NCI-H2171 (cell line): ENCODE data around the gene NDUFS4.
"Not testable (repeated sequence)": the region's sequence is repeated elsewhere in the genome, so short reads cannot be mapped to it uniquely, and the experiment has no call there.

Source experiments
- DNase-seq: peaks from one replicate; lab custom pipeline; 2025; lab: John Stamatoyannopoulos, UW

The NDUFS4 gene

DNA sequence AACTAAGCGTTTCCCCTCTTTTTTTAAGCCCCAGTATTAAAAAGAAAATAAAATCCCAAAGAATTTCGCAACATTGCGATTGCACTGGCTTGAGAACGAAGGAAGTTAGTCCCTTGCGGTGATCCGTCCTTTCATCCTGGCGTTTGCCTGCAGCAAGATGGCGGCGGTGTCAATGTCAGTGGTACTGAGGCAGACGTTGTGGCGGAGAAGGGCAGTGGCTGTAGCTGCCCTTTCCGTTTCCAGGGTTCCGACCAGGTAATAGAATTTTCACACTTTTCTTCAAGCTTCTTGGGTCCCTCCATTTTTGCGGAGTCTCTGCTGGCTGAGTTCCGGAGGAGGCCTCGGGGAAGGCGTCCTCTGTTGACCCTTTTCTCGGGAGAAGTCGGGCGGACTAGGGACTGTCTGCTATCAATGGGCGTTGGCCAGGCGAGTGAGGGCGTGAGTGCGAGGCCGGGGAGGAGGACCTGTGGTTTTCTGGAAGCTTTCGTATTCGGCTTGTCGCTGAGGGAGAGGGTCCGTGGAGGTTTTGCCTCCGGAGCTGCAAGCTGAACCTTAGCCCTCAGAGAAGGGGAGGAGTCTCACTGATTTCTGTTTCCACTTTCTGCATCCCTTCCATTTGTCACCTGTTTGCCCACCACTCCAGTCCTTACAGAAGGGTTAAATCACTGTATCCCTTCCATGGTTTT, at the start of gene NDUFS4:
Gene NDUFS4 (plus strand): TSS at position 134 of the 686 bp plus-strand sequence. CDS start 24 bp downstream, at position 158.
- peak; percentile 88 for DNase-seq

DNA sequence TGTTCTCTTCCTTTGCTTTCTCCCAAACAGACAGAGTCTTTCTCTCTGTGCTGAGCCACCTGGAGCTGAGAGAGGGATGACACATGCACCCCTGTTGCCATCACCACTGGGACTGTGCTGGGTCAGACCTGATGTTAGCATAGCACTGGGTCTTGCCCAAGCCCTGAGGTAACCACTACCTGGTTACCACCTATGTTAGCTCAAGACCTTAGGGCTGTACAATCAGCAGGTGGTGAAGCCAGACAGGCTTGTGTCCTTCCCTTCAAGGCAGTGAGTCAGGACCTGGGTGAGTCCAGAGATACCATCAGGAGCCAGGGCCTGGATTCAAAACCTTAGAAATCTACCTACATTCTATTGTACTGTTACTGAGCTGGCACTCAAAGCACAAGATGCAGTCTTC, 47.9 kb upstream of the NDUFS4 start:
- DNase-seq = no peak

DNA sequence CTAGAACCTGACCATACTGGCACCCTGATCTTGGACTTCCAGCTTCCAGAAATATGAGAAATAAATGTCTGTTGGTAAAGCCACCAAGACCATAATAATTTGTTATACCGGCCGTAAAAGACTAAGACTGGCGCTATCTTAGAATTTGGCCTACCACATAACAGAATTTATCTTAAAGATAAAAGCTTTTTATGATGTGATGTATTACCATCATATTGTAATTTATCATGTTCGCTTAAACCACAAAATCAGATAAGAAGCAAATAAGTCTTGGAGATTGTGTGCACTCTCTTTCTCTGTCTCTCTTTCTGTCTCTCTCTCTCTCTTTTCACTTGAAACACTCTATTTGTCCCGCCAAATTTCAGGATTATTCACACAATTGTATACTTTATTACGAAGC, 44.5 kb upstream of the NDUFS4 start:
- DNase-seq = no peak

DNA sequence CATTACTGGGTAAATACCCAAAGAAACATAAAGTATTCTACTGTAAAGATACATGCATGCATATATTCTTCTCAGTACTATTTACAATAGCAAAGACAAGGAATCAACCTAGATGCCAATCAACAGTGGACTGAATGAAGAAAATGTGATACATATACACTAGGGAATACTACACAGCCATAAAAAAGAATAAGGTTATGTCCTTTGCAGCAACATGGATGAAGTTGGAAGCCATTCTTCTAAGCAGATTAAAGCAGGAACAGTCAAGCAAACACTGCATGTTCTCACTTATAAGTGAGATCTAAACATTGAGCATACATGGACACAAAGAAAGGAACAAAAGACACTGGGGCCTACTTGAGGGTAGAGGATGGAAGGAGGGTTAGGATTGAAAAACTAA, 39.6 kb upstream of the NDUFS4 start:
- DNase-seq = no peak

DNA sequence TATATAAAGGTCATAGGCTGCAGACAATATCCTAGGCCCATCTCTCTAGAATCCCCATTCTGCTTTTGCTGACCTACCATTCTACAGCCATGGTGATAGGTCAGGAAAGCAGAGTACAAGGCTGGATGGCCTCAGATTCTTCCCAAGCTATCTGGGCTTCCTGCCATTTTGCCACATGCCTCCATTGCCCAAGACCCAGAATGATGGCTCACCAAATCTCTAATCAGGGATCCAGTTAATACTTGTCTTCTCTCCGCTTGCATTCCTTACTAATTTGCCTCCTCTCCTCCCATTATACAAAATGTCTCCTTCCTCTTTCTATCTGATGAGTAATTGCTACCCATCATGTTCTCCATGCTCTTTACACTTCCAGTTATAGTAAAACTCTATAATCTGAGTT, 22.7 kb upstream of the NDUFS4 start:
- DNase-seq = no peak

DNA sequence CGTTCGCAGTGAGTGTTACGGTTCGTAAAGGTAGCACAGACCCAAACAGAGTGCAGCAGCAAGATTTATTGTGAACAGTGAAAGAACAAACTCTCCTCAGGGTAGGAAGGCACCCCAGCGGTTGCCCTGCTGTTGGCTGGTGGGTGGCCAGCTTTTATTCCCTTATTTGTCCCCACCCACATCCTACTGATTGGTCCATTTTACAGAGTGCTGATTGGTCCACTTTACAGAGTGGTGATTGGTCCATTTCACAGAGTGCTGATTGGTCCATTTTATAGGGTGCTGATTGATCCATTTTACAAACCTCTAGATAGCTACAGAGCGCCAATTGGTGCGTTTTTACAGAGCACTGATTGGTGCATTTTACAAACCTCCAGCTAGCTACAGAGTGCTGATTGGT, 19.7 kb upstream of the NDUFS4 start:
- not testable (repeated sequence) for DNase-seq

DNA sequence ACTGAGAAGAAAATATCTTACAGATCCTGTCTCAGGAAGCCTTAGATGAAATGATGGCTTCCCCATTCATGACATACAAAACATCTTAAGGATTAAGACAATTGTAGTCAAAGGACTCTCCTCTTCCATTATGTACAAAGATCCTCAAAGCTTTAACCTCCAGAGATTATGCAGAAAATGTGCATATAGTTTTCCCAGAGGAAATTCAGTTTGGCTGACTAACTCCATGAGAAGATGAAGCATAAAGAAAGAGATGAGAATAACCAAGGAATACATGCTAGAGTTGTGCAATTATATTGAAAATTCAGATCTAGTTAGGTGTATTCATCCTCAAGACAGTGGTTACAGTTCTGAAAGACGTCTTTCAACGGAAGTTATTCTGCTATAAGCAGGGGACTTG, 18.6 kb upstream of the NDUFS4 start:
- DNase-seq = no peak

DNA sequence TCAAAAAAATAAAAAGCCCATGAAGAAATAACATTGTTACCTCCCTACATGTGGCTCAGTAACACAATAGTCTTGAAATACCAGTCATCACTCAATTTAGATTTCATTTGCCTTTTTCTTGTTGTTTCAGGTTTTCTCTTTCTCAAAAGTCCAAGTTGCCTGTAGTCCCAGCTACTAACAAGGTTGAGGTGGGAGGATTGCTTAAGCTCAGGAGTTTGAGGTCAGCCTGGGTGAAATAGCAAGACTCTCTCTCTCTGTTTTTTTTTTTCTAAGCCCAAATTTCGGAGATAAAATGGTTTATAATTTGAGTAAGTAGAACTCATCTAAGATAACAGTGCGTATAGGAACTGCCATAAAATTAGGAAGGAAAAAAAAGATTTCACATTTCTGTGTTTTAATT, 17.5 kb upstream of the NDUFS4 start:
- DNase-seq = no peak

DNA sequence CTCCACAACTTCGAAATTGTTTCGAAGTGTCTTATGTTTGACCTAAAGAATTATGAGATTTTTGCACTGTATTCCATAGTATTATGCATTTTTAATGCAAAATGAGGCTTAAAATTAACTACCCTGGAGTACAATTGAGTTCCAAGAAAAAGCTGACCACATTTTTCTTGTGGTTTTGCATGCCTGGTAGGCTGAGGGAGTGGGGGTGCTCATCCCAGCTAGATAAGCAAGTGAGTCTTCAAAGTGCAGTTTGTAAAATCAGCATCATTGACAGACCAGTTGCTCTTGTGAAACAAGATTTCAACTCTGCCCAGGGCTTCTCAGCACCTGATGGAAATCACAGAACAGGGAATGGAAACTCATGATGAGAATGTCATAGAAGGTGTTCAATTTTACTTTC, 17.0 kb upstream of the NDUFS4 start:
- no peak for DNase-seq

DNA sequence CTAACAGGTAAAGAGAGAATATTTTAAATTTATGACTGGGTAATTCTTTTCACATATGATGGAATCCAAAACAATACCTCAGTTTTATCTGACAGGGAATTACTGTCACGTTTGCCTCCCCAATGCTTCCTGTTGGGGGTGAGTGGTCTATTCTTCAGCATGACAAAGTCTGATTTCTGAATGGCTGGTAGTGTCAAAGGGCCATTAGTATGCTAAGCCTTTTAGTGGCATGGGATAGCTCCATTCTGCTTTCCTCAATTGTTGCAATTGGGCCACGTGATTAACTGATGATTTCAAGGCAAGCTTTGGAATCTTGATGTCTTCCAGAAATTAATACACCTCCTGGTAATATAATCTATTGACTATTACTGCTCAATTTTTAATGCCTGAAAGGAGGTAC, 14.7 kb upstream of the NDUFS4 start:
- DNase-seq = no peak

DNA sequence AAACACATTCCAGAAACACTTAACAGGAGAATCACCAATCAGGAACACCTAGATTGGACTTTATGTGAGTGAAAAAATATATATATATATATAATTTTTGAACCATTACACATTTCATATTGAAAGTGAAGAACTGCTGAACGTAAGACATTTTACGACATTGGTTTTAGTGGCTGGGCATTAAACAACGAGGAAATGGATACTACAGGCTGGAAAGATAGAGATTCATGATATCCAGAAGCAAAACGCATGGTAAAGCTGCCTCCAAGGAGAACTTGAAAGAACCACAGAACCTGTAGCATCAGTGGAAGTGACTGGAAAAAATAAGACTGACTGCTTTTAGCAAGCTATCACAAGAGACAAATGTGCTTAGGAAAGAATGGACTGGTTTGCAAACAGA, 13.2 kb upstream of the NDUFS4 start:
- no peak for DNase-seq

DNA sequence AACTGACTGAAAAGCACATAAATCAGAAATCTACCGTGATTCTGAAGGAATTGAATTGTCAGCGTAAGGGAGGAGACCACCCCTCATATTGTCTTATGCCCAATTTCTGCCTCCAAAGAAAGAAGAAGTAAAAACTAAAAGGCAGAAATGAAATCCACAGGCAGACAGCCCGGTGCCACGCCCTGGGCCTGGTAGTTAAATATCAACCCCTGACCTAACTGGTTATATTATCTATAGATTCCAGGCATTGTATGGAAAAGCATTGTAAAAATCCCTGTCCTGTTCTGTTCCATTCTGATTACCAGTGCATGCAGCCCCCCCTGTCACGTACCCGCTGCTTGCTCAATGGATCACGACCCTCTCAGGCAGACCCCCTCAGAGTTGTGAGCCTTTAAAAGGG, 11.9 kb upstream of the NDUFS4 start:
- not testable (repeated sequence) for DNase-seq

DNA sequence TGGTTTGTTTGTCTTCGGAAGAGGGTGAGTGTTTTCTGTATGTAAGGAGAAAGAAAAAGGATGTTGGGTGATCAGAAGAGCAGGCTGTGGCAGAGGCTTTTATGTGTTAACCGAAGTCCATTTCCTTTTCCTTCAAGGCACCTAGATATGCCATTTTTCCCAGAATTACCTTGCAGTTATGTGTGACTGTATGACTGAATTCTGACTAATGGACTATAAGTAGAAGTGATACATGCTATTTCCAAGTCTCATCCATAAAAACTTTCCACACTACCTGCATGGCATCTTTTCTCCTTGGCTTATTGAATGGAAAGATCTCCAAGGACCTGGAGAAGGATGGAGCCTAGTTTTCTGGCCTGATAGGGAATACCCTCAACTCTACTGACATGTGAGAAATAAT, 10.6 kb upstream of the NDUFS4 start:
- DNase-seq = no peak

DNA sequence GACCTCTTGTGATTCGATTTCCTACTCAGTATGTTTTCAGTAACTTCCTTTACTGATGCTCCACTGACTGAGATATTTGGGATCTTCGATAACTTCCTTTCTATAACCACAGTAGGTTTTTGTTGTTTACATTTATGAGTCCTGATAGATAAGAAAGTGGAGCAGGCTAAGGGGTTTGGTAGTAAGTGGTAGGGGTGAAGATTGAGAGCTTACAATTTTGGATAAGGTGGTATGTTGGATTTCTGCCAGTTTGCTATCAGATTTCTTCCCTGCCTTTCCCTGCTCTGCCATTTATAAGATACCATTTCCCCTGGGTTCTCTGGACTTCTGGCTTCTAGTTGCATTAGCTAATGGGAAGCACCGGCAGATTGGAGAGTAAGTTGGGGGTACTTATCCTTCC, 7.9 kb upstream of the NDUFS4 start:
- peak; percentile 88 for DNase-seq

DNA sequence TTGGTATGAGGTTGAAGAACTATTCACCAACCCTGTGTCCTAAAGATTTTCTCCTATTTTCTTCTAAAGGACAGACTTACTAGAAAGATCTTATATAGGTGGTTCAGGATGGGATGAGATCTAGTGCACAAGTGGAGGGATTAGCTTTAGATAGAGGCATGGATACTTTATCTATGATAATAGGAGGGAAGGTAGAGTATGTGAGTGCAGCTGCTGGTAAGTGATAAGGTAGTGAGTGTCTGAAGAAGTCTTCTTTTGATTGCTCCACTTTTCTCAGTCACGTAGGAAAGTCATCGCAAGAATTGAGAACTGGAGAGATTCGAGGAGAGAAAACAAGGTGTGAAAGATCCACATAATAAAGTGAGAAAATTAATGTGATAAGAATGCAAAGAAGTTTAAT, 6.0 kb upstream of the NDUFS4 start:
- no peak for DNase-seq

DNA sequence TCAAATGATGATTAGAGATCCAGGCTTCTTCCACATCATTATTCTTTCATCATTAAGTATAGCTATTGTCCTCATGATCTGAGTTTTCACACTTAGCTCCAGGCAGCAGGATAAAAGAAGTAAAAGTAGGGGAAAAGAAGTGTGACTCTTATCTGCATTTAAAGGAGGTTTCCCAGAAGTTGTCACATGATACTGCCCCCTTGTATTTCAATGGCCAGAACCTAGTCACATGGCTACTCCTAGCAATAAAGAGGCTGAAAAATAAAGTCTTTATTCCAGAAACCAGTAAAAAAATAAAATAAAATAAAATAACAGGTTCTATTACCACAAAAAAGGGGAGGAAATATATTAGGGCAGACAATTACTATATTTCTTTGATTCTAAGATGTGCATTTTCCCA, 5.3 kb upstream of the NDUFS4 start:
- no peak for DNase-seq

DNA sequence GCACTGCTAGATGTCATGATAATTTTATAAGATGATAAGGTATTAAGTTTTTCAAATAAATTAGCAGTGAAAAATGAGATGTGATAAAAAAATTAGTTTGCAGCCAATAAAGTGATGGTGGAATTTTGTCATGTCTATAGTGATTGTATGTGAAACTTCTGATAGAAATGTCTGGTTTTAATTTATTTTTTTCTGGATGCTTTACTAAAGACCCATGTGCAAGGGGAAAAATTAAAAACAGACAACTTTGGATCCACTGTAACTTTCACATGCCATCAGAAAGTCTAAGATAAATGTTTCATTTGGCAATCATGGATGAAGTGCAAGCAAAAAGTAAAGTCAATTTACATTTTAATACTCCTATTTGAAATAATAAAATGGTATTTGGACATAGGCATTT, 4.4 kb upstream of the NDUFS4 start:
- DNase-seq = no peak

DNA sequence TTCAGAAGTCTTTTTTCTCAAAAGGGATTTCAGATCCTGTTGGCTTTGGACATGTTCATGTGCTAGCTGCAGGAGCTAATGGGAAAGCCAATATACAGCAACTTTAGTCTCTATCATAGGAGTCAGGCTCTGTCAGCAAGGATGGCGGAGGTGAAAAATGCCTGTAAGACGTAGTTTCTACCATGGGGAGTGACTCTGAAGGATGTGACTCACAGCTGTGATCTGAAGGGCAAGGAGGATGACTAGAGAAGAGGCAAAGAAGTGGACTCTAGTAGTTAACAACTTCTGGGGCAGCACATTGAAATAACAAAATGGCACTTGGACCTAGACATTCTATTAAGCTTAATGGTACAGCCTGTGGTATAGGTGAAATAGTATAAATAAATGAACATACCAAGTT, 3.1 kb upstream of the NDUFS4 start:
- no peak for DNase-seq

DNA sequence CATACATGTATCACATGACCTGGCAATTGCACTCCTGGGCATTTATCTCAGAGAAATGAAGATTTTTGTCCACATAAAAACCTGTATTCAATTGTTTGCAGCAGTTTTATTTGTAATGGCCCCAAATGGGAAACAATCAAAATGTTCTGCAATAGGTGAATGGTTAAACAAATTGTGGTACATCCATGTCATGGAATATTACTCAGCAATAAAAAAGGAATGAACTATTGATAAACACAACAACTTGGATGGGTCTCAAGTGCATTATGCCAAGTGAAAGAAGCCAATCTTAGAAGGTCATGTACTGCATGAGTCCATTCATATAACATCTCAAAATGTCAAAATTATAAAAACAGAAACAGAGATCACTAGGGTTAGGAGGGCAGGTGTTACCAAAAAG, 1.5 kb upstream of the NDUFS4 start:
- no peak for DNase-seq

DNA sequence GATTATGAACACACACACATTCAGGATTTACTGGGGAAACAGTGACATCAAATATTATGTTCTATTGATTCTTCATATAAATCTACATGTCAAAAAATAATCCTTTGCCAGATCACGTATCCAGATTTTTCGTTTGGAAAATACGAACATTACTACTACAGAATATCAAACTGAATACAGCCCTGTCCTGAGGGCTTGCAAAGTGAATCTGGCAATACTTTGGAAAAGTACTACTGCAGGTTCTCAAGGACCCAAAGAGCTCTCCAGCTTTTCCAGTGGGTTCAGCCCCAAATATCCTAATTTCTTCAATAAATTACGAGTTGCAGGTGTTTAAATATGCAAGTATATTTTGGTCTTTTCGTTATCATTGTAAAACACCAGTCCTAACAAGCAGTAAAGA, 411 bp upstream of the NDUFS4 start:
- no peak for DNase-seq

DNA sequence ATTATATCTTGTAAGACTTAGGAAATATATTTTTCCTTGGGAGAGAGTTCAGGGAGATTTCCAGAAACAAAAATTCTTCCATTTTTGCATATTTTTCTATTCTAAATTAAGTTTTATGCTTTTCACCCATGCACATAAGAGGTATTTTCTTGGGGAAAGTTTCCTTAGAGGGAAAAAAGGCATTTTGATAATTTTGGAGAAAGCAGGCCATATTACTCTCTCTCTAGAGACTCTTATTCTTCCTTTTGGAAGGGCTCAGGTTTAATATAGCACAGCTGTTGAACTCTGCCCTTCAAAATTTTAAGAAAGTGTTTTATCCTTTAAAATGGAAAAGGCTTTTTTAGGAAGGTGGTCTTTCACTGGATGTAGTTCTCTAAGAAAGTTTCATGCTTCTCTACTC, 8.0 kb downstream of the NDUFS4 start:
- DNase-seq = no peak

DNA sequence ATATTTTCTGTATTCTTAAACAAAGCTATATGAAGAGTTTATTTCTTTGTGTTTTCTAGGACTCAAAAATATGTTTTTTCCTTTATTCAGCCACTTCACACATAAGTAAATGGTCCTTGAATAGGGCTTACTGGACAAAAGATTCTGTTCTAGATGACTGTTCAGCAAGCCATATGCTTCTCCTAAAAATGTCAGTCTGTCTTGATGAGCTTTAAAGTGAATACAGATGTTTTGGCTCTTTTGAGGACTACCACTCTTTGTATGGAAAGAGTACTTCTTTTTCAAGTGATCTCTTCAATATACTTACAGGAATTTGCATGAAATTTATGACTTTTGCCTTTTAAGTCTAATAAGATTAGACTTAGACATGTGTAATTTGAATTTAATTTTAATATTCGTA, 8.4 kb downstream of the NDUFS4 start:
- no peak for DNase-seq

DNA sequence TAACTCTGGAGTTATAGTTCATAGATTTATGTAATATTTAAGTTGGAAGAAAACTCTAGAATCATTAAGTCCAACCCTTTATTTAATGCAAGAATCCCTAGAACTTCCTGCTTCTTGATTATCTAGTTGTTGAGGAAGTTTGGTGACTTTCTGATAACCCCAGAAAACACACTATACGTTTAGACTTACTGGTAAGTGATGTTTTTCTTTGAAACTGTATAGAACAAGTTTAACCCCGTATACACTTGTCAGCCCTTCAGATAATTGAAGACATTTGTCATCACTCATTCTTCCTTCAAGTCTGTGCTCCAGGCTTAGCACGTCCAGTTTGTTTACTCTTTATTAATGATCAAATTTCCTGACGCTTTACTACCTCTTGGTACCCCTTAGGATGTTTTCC, 9.0 kb downstream of the NDUFS4 start:
- no peak for DNase-seq

DNA sequence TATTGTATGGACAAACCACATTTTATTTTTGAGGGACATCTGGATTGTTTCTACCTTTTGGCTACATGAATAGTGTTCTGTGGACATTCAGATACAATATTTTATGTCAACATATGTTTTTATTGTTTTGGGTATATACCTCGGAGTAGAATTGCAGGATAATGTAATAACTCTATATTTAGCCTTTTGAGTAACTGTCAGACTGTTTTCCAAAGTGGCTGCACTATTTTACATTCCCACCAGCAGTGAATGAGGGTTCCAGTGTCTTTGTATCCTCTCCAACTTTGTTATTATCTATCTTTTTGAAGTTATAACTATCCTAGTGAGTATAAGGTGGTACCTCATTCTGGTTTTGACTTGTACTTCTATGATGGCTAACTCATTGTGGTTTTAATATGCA, 11.0 kb downstream of the NDUFS4 start:
- DNase-seq = no peak

DNA sequence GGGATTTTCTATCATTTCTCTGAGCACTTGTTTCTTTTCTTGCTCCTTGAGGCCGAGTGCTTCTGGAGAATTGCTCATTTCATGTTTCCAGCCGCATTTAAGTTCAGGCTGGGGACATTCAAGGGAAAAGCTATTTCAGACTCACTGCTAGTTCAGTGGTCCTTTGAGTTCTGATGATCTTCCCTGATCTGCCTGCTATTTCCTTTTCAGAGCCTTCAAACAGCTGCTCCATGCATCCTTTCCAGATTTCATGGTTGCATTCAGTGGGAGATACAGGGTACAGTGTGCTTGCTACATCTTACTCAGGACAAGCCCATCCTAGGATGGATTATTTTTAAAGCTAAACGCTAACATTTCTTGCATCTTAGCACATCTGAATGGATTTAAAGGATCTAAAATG, 14.7 kb downstream of the NDUFS4 start:
- DNase-seq = no peak
